OCI-LY7 (cell line): Measurements from ENCODE around the gene MED15. TPM values are rescaled to one million over a fixed set of nuclear protein-coding genes. Genes with fewer than 3 reads are reported as not detected.

Source experiments
- BruUV-seq: library from RNA; stranded (reverse); fragments of 400-500 nt; replicated peaks from 2 replicates; lab custom pipeline; 2021; lab: Mats Ljungman, UMichigan
- CTCF ChIA-PET: fragments of 300-600 bp; sonication (Branson Sonifier 250); formaldehyde crosslinking; loops from one replicate; lab custom pipeline; 2022; ENCODE audit warnings: antibody characterized with exemption; ENCODE audit not compliant: unreplicated experiment; lab: Charles Lee
- POLR2A ChIA-PET: fragments of 300-600 bp; sonication (Branson Sonifier 250); formaldehyde crosslinking; loops from one replicate; lab custom pipeline; 2022; ENCODE audit warnings: antibody characterized with exemption; lab: Charles Lee
- DNase-seq: peaks from one replicate; pipeline ENCODE4 v3.0.0-alpha.2; 2015; ENCODE audit warnings: low spot score
- H2AFZ ChIP-seq: fragments of 200-600 bp; sonication (generic), shearing (Covaris generic); 2 replicates; pipeline ENCODE4 v1.6.1; 2014; ENCODE audit warnings: mild to moderate bottlenecking, antibody characterized with exemption, low read length, moderate library complexity
- H3K27ac ChIP-seq: fragments of 200-600 bp; sonication (generic); 2 replicates; pipeline ENCODE4 v1.5.1; 2014; ENCODE audit warnings: mixed run types, low read depth, mild to moderate bottlenecking, moderate library complexity, low read length, inconsistent platforms; ENCODE audit not compliant: poor library complexity, severe bottlenecking
- H3K36me3 ChIP-seq: fragments of 200-600 bp; sonication (generic); 2 replicates; pipeline ENCODE4 v1.6.1; 2014; ENCODE audit warnings: mild to moderate bottlenecking, antibody characterized with exemption, low read length, moderate library complexity, mixed read lengths; ENCODE audit not compliant: insufficient read depth
- H3K4me1 ChIP-seq: fragments of 200-600 bp; sonication (generic); 2 replicates; pipeline ENCODE4 v1.5.1; 2014; ENCODE audit warnings: mild to moderate bottlenecking, low read length; ENCODE audit not compliant: insufficient read depth, poor library complexity, severe bottlenecking
- H3K4me2 ChIP-seq: fragments of 200-600 bp; sonication (generic); 2 replicates; pipeline ENCODE4 v1.6.1; 2014; ENCODE audit warnings: mild to moderate bottlenecking, low read length
- H3K4me3 ChIP-seq: fragments of 200-600 bp; sonication (generic); 2 replicates; pipeline ENCODE4 v1.5.1; 2014; ENCODE audit warnings: mild to moderate bottlenecking, low read depth, low read length; ENCODE audit not compliant: poor library complexity, severe bottlenecking
- H3K79me2 ChIP-seq: fragments of 200-600 bp; sonication (generic); 2 replicates; pipeline ENCODE4 v1.6.1; 2016; ENCODE audit warnings: low read depth, mild to moderate bottlenecking, low read length, moderate library complexity, mixed read lengths; ENCODE audit not compliant: insufficient read depth
- H3K9me2 ChIP-seq: fragments of 200-600 bp; sonication (generic); 2 replicates; pipeline ENCODE4 v1.6.1; 2016; ENCODE audit warnings: mild to moderate bottlenecking, low read length, mixed read lengths; ENCODE audit not compliant: insufficient read depth
- H3K9me3 ChIP-seq: fragments of 200-600 bp; sonication (generic); 2 replicates; pipeline ENCODE4 v1.6.1; 2014; ENCODE audit warnings: mild to moderate bottlenecking, mixed run types, low read length, mixed read lengths
- H4K20me1 ChIP-seq: fragments of 200-600 bp; sonication (generic); 2 replicates; pipeline ENCODE4 v1.6.1; 2014; ENCODE audit warnings: mild to moderate bottlenecking, antibody characterized with exemption, low read length, moderate library complexity, mixed read lengths; ENCODE audit not compliant: insufficient read depth
- EZH2phosphoT487 ChIP-seq: fragments of 200-600 bp; sonication (generic); IDR thresholded peaks from 2 replicates; pipeline ENCODE4 v1.6.1; 2018; ENCODE audit warnings: low read depth, borderline replicate concordance, mild to moderate bottlenecking, mixed run types, antibody characterized with exemption, low read length, moderate library complexity, mixed read lengths
- intact Hi-C: fragments of 100-400 bp; cut with micrococcal nuclease; formaldehyde crosslinking; loops from one replicate; pipeline ENCODE4 v1.10.0; 2022; ENCODE audit not compliant: unreplicated experiment
- total RNA-seq, 2 experiments: library from RNA; depleted of rRNA in 1 of 2; stranded (reverse); fragments of >200 nt in 1 of 2; shearing (Covaris generic) in 1 of 2; gene quantifications; 2 replicates each; pipeline ENCODE4 v1.2.3, GENCODE V29; 2014 to 2022
- TF ChIP-seq, protein P1 (sequence below): fragments of 200-600 bp; sonication (generic); conservative IDR thresholded peaks from 2 replicates; pipeline ENCODE4 v1.5.1; 2014; ENCODE audit warnings: mild to moderate bottlenecking, antibody characterized with exemption, low read length, moderate library complexity, mixed read lengths

Gene MED15
- total RNA-seq, 2 experiments from 2014 or later, result 28.7 to 79.2 TPM

DNA sequence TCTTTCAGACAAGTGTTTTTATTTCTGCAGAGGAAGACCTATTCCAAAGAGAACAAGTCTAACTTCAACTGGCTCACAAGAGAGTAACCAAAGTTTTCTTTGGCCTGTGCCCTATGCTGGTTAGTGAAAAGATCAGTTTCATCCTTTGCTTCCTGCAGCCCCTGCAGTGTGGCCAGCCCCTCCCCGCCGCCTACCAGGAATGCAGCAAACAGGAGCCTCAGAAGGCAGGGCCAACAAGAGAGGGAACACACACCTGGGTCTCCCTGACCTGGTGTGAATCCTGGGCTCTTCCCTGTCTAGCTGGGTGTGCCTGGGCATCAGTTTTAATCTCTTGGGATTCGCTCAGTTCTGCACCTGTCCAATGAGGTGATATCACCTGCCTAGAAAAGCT, 48.3 kb upstream of the MED15 start:
- no peak overlapping the region for H2AFZ ChIP-seq
- H3K79me2 ChIP-seq, result no peaks in the 10 kb centered on the region
- no peaks in the 10 kb centered on the region for H3K36me3 ChIP-seq
- intact Hi-C loops, result loop anchor here (10.0 kb wide), 1 partner anchor 304 kb away; the partner anchor contains the start of gene CCDC188
- no peaks in the 10 kb centered on the region for H3K9me3 ChIP-seq
- peaks cover 25% of the 10 kb centered on the region for H3K4me1 ChIP-seq
- H3K4me3 ChIP-seq, result no peak overlapping the region
- TF ChIP-seq EZH2phosphoT487, result no peak
- TF ChIP-seq, protein P1, sequence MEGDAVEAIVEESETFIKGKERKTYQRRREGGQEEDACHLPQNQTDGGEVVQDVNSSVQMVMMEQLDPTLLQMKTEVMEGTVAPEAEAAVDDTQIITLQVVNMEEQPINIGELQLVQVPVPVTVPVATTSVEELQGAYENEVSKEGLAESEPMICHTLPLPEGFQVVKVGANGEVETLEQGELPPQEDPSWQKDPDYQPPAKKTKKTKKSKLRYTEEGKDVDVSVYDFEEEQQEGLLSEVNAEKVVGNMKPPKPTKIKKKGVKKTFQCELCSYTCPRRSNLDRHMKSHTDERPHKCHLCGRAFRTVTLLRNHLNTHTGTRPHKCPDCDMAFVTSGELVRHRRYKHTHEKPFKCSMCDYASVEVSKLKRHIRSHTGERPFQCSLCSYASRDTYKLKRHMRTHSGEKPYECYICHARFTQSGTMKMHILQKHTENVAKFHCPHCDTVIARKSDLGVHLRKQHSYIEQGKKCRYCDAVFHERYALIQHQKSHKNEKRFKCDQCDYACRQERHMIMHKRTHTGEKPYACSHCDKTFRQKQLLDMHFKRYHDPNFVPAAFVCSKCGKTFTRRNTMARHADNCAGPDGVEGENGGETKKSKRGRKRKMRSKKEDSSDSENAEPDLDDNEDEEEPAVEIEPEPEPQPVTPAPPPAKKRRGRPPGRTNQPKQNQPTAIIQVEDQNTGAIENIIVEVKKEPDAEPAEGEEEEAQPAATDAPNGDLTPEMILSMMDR, result no peak
- DNase-seq, result no peak
- no peak overlapping the region for H3K27ac ChIP-seq
- H3K9me2 ChIP-seq, result no peaks in the 10 kb centered on the region
- CTCF ChIA-PET, result no interaction called here
- POLR2A ChIA-PET, result no interaction called here
- H3K4me2 ChIP-seq, result no peak overlapping the region
- H4K20me1 ChIP-seq, result no peaks in the 10 kb centered on the region
- BruUV-seq, result no TSS peak

DNA sequence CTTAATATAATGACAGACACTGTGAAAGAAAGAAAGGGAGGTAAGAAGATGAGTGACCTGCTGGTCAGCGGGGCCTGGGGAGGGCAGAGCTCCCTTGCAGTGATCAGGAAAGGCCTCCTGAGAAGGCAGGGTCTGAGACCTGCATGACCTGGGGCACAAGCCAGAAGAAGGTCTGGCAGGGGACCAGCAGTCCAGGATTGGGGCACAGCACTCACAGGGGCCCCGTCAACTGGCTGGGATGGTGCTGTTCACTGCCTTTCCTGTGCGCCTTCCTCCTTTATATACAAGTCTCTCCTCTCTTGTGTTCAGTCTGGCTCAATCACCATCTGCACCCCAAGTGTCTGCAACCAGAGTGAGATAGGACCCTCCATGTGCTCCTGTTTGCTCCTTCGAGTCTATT, 47.5 kb upstream of the MED15 start:
- no peaks in the 10 kb centered on the region for H3K36me3 ChIP-seq
- H3K9me3 ChIP-seq, result no peaks in the 10 kb centered on the region
- ChIA-PET CTCF (no interaction called here), POLR2A (no interaction called here)
- H3K9me2 ChIP-seq, result no peaks in the 10 kb centered on the region
- no peak overlapping the region for H3K27ac ChIP-seq
- intact Hi-C loops, result loop anchor here (10.0 kb wide), 1 partner anchor 305 kb away; the partner anchor contains the start of gene CCDC188
- TF ChIP-seq EZH2phosphoT487, result no peak
- TF ChIP-seq, protein P1, result no peak
- H3K4me3 ChIP-seq, result no peak overlapping the region
- no peaks in the 10 kb centered on the region for H4K20me1 ChIP-seq
- no peak overlapping the region for H2AFZ ChIP-seq
- no peaks in the 10 kb centered on the region for H3K79me2 ChIP-seq
- no TSS peak for BruUV-seq
- DNase-seq, result no peak
- H3K4me1 ChIP-seq, result peaks cover 31% of the 10 kb centered on the region
- H3K4me2 ChIP-seq, result no peak overlapping the region

DNA sequence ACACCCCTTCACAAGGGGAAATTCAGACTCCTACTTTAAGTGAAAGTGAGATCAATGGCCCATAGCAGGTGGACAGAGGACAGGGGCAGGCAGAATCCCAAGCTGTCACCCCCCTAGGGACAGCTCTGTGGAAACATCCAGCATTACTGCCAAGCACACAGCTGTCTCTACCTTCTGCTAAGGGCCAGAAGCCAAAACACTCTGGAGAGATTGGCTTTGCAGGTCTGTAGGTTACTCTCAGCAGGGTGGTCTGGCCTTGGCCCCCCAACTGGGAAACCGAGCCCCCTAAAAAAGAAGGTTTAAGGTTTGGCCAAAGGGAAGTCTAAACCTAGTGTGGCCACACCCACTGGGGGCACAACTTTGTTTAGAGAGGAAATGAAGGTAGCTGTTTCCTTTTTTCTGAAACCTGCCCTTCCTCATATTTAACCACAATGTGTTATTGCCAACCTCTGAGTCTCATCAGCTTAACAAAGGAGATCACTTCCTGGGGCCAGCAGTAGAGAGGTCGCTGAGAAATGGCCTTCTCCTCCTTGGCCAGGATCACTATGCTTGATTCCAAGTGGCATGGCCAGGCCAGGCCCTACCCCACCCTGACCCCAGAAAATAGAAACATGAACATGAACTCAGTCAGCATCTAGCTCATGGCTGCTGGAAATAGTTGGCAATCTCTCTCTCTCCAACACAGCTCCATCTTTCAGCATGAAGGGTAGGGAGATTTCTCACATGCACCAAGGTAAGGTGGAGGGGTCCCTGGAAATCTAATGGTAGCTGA, 43.9 kb upstream of the MED15 start:
- H2AFZ ChIP-seq, result peak overlapping the region; percentile 85
- peak; percentile 86 for DNase-seq

More for the DNA sequence above, 43.9 kb upstream of the MED15 start:
- Histone ChIP-seq H3K9me3 (no peaks in the 10 kb centered on the region), H3K4me3 (peak overlapping the region; percentile 43), H3K4me1 (peaks cover 25% of the 10 kb centered on the region), H3K27ac (peak overlapping the region; percentile 86), H3K79me2 (no peaks in the 10 kb centered on the region), H3K4me2 (peak overlapping the region; percentile 75), H3K36me3 (no peaks in the 10 kb centered on the region), H3K9me2 (no peaks in the 10 kb centered on the region), H4K20me1 (no peaks in the 10 kb centered on the region)
- intact Hi-C loops, result loop anchor here (1.0 kb wide), 1 partner anchor 33 kb away; no protein-coding TSS in a partner anchor
- BruUV-seq, result no TSS peak
- TF ChIP-seq EZH2phosphoT487, result no peak
- TF ChIP-seq, protein P1, result no peak
- ChIA-PET POLR2A (interaction anchor here (0.6 to 1.3 kb wide), 5 partner anchors 9 to 144 kb away, joined by 3 to 8 read pairs (median 5); partner anchors contain the start of genes DGCR6L and KLHL22), CTCF (interaction anchor here (0.5 to 1.4 kb wide), 5 partner anchors 8 to 110 kb away, joined by 3 to 4 read pairs (median 3); no protein-coding TSS in a partner anchor)
